GM18520 (cell line): Measurements from ENCODE around the gene FAM120AOS.

Source experiments
- ATAC-seq: cut with Tn5 transposase; IDR thresholded peaks from one replicate; pipeline ENCODE4 v1.9.1; 2021; ENCODE audit not compliant: unreplicated experiment

FAM120AOS gene

GRCh38 chr9:93467462-93467861, 14.1 kb upstream of the FAM120AOS start:
- ATAC-seq: no peak

DNA sequence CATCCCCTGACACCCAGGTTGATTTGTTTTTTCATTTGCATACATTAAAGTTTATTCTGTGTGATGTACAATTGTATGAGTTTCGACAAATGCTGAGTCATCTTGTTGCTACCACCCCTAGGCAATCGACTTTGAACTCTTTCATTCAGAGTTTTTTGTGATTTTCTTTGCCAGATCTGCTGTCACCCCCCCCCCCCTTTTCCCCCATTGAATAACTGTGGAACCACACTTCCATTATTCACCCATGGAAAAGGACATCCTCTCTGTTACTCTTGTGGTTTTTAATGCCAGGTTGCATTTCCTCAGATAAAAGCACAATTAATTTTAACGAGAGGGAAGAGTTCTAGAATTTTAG, 13.7 kb upstream of the FAM120AOS start:
- no peak for ATAC-seq

DNA sequence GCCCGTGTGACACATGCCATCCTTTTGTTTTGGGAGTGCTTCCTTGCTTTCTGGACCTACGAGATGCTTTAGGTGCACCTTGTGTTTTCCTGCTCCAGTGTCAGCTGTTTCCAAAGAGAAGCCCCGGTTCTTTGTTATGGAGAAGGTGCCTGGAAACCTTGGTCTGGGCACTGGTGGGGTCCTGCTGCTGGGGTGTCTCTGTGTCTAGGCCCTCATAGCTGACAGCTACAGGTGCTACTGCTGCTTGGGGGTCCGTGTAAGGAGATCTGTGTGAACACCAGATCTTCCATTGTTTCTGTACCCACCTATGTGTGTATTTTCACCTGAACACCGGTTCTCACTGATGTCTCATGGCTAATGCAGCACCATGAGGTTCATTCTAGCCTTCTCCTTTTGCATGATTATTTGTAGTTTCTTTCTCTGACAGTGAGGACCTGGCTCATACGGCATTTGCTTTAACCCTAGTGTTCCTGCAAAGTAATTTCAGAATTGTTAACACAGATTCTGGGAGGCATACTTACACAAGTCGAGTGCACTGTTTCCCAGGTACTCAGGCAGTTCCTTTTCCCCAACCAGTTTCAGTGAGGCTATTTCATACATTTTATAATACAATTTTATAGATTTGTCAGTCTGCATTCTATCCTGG, 13.2 kb upstream of the FAM120AOS start:
- no peak for ATAC-seq

DNA sequence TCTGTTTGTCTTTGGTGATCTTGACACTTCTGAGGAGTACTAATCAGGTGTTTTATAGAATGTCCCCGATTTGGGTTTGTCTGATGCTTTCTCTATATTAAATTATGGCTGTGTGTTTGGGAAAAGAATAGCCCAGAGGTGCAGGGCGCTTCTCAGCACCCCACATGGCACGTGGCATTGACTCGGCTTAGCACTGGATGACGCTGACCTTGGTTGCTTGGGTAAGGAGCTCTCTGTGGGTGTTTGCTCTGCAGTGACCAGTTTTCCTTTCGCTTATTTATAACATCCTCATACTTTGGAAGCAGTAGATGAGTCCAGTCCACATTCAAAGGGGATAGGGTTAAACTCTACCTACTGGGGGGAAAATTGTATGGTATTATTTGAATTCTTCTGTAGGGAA, 12.5 kb upstream of the FAM120AOS start:
- ATAC-seq: no peak

- ATAC-seq: no peak
Observed at GRCh38 chr9:93464876-93465275, 11.5 kb upstream of the FAM120AOS start.

DNA sequence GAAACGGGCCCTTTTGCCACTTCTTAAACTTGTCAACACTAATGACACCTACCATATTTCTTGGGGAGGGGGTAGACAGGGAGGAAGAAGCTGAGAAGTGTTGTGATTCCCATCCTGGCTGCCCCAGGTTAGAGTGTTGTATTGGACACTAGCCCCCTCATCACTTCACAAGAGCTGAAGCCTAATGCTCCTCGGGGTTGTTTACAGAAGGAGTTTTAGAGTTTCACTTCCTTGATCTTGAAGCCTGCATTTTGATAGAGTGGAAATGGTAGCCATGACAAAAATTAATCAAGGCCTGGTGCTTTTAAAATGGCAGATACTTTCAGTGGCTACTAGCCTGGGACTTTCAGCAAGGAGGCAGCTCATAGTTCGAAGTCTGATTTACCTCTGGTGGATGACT, 11.0 kb upstream of the FAM120AOS start:
- ATAC-seq: no peak

DNA sequence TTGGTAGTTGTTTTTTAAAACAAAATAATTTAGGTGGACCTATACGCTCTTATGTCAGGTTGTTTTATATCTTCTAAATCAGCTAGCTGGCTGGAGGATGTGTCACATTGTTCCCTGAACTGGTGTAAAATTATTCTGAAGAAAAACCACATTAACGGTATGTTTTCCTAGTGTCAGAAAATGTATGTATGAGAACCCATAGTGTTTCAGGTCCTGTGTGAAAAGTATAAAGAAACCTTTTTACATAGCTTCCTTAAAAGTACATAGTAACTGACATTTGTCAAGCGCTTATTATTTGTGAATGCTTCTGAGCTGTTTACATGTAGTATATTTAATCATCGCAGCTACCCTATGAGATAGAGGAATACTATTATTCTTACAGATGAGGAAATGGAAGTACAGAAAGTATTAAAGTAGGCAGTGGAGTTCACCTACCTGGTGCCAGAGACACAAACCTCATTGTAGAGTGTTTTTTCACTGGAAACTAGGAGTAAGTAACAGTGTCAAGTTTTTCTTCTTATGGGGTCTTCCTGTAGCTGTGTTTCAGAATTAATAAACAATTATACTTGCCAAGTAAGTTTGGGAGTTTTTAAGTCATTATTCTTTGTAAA, 10.4 kb upstream of the FAM120AOS start:
- ATAC-seq: no peak

- no peak for ATAC-seq
Observed at GRCh38 chr9:93461821-93462220, 8.4 kb upstream of the FAM120AOS start.

- no peak for ATAC-seq
Observed at GRCh38 chr9:93461414-93461743, 8.0 kb upstream of the FAM120AOS start.

DNA sequence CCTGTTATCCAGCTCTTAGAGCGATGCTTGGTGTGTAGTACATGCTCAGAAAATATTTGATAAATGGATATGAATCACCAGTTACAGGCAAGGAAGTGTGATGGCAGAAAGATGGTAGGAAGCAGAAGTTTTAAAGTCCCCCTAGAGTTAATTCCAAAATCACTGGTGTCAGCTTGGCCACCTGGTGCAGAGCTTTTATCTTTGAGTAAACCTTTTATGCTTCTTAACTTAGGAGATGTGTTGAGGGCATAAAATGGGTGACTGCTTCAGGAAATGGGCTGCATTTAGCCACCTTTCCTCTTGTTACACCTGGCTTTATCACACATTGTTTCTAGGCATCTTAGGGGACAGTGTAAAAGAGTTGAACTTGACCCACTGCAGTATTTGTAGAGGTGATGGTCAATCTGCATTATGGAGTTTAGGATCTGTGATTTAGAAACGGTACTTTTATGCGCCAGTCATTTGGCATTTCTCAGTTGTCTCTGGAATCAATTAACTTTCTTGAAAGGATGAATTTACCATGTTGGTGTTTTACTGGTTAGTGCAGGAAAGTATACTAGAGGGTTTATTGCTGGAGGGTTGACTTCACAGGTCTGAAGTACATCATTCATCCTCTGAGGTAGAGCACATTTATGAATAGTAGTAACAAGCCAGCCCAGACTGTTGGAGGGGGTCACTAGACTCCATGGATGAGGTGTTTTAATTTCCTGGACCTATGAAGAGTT, 7.5 kb upstream of the FAM120AOS start:
- ATAC-seq: no peak

GRCh38 chr9:93459432-93459847, 6.1 kb upstream of the FAM120AOS start:
- ATAC-seq: no peak

GRCh38 chr9:93458712-93459111, 5.3 kb upstream of the FAM120AOS start:
- ATAC-seq: no peak

- ATAC-seq: no peak
Observed at GRCh38 chr9:93457006-93457405, 3.6 kb upstream of the FAM120AOS start.

DNA sequence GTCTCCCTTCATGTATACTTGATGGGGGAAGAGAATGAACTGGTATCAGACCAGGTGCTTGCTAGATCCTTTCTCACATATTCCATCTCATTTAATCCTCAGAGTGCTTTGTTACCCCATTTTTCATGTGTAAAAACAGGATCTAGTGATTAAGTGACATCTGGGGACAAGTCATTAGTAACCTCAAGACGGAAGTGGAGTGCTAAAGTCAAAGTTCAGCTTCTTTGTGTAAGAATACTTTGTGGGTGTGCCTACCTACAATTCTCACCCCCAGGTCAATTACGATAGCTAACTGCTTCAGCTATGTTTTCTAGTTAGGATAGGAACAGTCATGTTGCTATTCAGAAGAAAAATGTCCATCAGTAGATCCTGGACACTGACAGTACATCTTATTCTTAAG, 3.1 kb upstream of the FAM120AOS start:
- no peak for ATAC-seq

- ATAC-seq: no peak
Observed at GRCh38 chr9:93456022-93456421, 2.6 kb upstream of the FAM120AOS start.

DNA sequence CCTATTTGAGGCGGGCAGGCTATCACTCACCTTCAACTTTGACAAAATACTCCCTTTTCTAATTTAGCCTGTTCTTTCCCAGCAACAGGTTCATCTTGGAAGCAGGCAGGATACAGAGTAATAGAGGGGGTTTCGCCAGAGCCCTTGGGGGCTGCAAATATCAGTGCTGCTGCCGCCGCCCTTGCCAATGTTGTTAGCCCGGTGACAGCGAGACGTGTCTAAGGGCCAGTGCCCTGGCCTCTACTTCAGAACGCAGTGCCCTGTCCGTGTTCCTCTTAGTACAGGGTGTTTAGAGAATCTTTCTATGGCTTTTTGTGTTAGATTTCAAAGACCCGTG, 703 bp downstream of the FAM120AOS start:
- no peak for ATAC-seq

GRCh38 chr9:93451849-93452709, 1.3 kb downstream of the FAM120AOS start:
- ATAC-seq: no peak

DNA sequence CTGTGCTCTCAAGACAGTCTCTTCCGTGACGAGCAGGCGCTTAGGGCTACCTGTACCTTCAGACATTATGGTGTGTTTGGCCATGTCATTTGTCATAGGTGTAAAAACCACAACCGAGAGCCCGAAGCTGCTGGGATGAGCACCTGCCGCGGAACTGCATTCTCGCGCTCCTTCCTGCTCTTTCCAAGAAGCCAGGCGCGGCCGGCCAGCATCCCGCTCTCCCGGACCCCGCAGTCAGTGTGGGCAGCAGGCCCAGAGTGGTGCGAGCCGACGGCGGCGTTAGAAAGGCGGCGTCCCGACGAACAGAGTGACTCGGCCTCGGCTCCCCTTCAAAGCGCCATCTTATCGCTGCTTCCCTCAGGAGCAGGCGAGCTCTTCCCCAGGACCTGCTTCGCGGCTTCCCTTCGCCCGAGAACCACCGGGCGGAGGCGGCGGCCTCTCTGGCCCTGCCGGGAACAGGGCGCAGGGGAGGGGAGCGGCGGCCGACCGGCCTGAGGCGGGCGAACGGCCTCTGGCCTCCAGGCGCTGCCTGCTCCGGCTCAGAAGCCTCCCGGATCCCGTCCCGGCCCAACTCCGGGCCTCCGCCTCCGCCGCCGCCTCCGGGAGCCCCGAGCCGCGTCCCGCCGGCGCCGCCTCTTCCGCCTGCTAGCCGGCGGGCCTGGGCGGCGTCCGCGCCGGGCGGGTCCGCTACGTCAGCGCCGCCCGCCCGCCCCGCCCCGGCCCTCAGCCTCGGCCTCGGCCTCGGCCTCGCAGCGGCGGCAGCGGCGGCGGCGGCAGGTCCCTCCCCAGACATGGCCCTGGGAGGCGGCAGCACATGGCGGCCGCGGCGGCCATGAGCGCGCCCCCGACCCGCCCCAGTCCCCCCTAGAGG, 2.2 kb downstream of the FAM120AOS start, which contains the start of gene FAM120A:
Gene FAM120A (plus strand): TSS at position 741 of the 871 bp plus-strand sequence. CDS start 231 bp downstream, outside the sequence.
- peak; percentile 44 for ATAC-seq

GRCh38 chr9:93447655-93448054, 5.7 kb downstream of the FAM120AOS start:
- no peak for ATAC-seq

DNA sequence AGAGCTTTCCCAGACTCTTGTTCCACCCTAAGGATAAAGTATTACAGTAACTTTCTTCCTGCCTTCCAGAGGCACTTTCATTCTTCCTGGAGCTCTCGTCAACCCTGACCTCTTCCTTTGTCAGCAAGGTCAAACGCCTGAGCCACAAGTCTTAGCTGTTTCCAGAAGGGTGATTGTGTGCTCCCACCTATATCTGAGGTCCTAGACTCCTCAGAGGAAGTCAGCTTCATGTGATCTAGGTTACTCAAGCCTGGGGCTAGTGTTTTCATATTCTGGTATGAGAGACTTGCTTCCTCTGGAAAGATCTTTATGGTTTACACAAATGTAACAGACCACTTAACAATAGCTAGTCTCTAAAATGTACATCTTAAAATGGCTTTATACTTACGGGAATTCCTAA, 7.3 kb downstream of the FAM120AOS start:
- ATAC-seq: no peak
